Endothelial cell (in vitro differentiated cells): ENCODE data around the gene SPATS2. TPM values are rescaled to one million over a fixed set of nuclear protein-coding genes. Genes with fewer than 3 reads are reported as not detected.
A peak's percentile ranks its signal among the peaks of the same experiment; 100 is the strongest.

Experiments
- DNase-seq: peaks from one replicate; pipeline ENCODE4 v3.0.0; 2021; ENCODE audit warnings: low spot score
- H3K27ac Mint-ChIP-seq: one replicate; pipeline ENCODE4 v1.8.0; 2021; ENCODE audit warnings: mixed read lengths, inconsistent platforms; ENCODE audit not compliant: unreplicated experiment
- H3K27me3 Mint-ChIP-seq: one replicate; pipeline ENCODE4 v1.8.0; 2021; ENCODE audit warnings: mild to moderate bottlenecking, moderate library complexity, mixed read lengths, inconsistent platforms; ENCODE audit not compliant: unreplicated experiment
- H3K36me3 Mint-ChIP-seq: one replicate; pipeline ENCODE4 v1.8.0; 2021; ENCODE audit warnings: mild to moderate bottlenecking, low read depth, mixed read lengths, inconsistent platforms; ENCODE audit not compliant: unreplicated experiment
- H3K4me1 Mint-ChIP-seq: one replicate; pipeline ENCODE4 v1.8.0; 2021; ENCODE audit warnings: mild to moderate bottlenecking, mixed read lengths, inconsistent platforms; ENCODE audit not compliant: unreplicated experiment
- H3K4me3 Mint-ChIP-seq: one replicate; pipeline ENCODE4 v1.8.0; 2021; ENCODE audit warnings: mild to moderate bottlenecking, mixed read lengths, inconsistent platforms; ENCODE audit not compliant: unreplicated experiment
- H3K9me3 Mint-ChIP-seq: one replicate; pipeline ENCODE4 v1.8.0; 2021; ENCODE audit warnings: mixed read lengths, inconsistent platforms; ENCODE audit not compliant: unreplicated experiment
- total RNA-seq: library from RNA; stranded (reverse); fragmentation: NEBNext Ultra II Directional; extraction: Animal tissue kit (Norgen Biotek cat#: 25700); gene quantifications from one replicate; pipeline ENCODE4 v1.2.1, GENCODE V29; 2021; ENCODE audit not compliant: unreplicated experiment
- TF ChIP-seq, protein P1 (sequence below): fragments of 200-600 bp; sonication (generic); IDR thresholded peaks from one replicate; pipeline ENCODE4 v1.5.0; 2021; ENCODE audit warnings: antibody characterized with exemption; ENCODE audit not compliant: unreplicated experiment

The SPATS2 gene
- total RNA-seq, 1 donor from 2014 or later, result 37.3 TPM

GRCh38 chr12:49355913-49356312 is 11.3 kb upstream of the SPATS2 start:
- DNase-seq, result no peak
- Mint-ChIP-seq H3K27me3 (no peaks in the 10 kb centered on the region), H3K4me3 (no peak overlapping the region), H3K36me3 (no peaks in the 10 kb centered on the region), H3K4me1 (no peaks in the 10 kb centered on the region), H3K9me3 (no peaks in the 10 kb centered on the region), H3K27ac (no peak overlapping the region)
- TF ChIP-seq, protein P1, sequence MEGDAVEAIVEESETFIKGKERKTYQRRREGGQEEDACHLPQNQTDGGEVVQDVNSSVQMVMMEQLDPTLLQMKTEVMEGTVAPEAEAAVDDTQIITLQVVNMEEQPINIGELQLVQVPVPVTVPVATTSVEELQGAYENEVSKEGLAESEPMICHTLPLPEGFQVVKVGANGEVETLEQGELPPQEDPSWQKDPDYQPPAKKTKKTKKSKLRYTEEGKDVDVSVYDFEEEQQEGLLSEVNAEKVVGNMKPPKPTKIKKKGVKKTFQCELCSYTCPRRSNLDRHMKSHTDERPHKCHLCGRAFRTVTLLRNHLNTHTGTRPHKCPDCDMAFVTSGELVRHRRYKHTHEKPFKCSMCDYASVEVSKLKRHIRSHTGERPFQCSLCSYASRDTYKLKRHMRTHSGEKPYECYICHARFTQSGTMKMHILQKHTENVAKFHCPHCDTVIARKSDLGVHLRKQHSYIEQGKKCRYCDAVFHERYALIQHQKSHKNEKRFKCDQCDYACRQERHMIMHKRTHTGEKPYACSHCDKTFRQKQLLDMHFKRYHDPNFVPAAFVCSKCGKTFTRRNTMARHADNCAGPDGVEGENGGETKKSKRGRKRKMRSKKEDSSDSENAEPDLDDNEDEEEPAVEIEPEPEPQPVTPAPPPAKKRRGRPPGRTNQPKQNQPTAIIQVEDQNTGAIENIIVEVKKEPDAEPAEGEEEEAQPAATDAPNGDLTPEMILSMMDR, result no peak

GRCh38 chr12:49357103-49357678 is 10.1 kb upstream of the SPATS2 start:
- Mint-ChIP-seq H3K27me3 (no peaks in the 10 kb centered on the region), H3K27ac (no peak overlapping the region), H3K4me3 (no peak overlapping the region), H3K9me3 (no peaks in the 10 kb centered on the region), H3K36me3 (no peaks in the 10 kb centered on the region), H3K4me1 (no peaks in the 10 kb centered on the region)
- no peak for DNase-seq
- TF ChIP-seq, protein P1, result peak; percentile 80

GRCh38 chr12:49358483-49359141 is 8.7 kb upstream of the SPATS2 start:
- TF ChIP-seq, protein P1, result peak; percentile 63
- H3K4me3 Mint-ChIP-seq, result no peak overlapping the region

DNA sequence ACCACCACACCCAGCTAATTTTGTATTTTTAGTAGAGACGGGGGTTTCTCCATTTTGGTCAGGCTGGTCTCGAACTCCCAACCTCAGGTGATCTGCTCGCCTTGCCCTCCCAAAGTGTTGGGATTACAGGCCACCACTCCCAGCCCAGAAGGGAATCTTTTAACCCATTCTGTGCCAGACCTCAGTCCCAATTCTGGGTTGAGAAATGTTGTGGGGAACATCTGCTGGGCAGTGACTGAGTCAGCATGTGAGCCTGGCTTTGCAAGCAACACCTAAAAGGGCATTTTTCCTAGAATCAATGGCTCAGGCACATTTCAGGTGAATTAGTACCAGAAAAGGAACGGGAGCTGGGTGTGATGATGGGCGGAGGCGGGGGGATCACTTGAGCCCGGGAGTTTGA is 7.6 kb upstream of the SPATS2 start:
- Mint-ChIP-seq H3K9me3 (no peaks in the 10 kb centered on the region), H3K27ac (no peak overlapping the region), H3K36me3 (no peaks in the 10 kb centered on the region), H3K27me3 (no peaks in the 10 kb centered on the region), H3K4me3 (no peak overlapping the region), H3K4me1 (no peaks in the 10 kb centered on the region)
- TF ChIP-seq, protein P1, result no peak
- no peak for DNase-seq

More at GRCh38 chr12:49358483-49359141, 8.7 kb upstream of the SPATS2 start:
- Mint-ChIP-seq H3K36me3 (no peaks in the 10 kb centered on the region), H3K27ac (no peak overlapping the region), H3K4me1 (no peaks in the 10 kb centered on the region), H3K9me3 (no peaks in the 10 kb centered on the region), H3K27me3 (no peaks in the 10 kb centered on the region)
- DNase-seq, result peak; percentile 62

GRCh38 chr12:49362077-49362476 is 5.2 kb upstream of the SPATS2 start:
- Mint-ChIP-seq H3K9me3 (no peaks in the 10 kb centered on the region), H3K36me3 (no peaks in the 10 kb centered on the region), H3K27ac (no peak overlapping the region), H3K4me3 (no peak overlapping the region), H3K4me1 (peaks cover 7% of the 10 kb centered on the region), H3K27me3 (peaks cover 5% of the 10 kb centered on the region)
- DNase-seq, result no peak
- TF ChIP-seq, protein P1, result no peak
